GM23338 (cell line): Measurements from ENCODE around the gene TSHB. TPM values are rescaled to one million over a fixed set of nuclear protein-coding genes. Genes with fewer than 3 reads are reported as not detected.

Experiments
- ATAC-seq: fragments of 200-7000 bp; cut with Tn5 transposase; 3 replicates; pipeline ENCODE4 v1.9.1; 2020
- DNase-seq: peaks from one replicate; pipeline ENCODE4 v3.0.0-alpha.2; 2015; ENCODE audit warnings: low spot score
- H2AFZ ChIP-seq: fragments of 200-600 bp; sonication (generic); 2 replicates; pipeline ENCODE4 v1.8.0; 2016; ENCODE audit warnings: antibody characterized with exemption, mild to moderate bottlenecking, moderate library complexity
- H3F3A ChIP-seq: fragments of 200-600 bp; sonication (generic); replicated peaks from 2 replicates; pipeline ENCODE4 v1.8.0; 2017; ENCODE audit warnings: antibody characterized with exemption, mixed run types, low read depth
- H3K27ac ChIP-seq: fragments of 200-600 bp; sonication (generic); 2 replicates; pipeline ENCODE4 v1.6.1; 2016; ENCODE audit warnings: low read depth
- H3K27me3 ChIP-seq: fragments of 200-600 bp; sonication (generic); 2 replicates; pipeline ENCODE4 v1.8.0; 2016; ENCODE audit warnings: mild to moderate bottlenecking, mixed run types, moderate library complexity; ENCODE audit not compliant: insufficient read depth
- H3K36me3 ChIP-seq: fragments of 200-600 bp; sonication (generic); 2 replicates; pipeline ENCODE4 v1.8.0; 2016; ENCODE audit warnings: mild to moderate bottlenecking; ENCODE audit not compliant: insufficient read depth
- H3K4me1 ChIP-seq: fragments of 200-600 bp; sonication (generic); 2 replicates; pipeline ENCODE4 v1.8.0; 2016; ENCODE audit warnings: mild to moderate bottlenecking, moderate library complexity; ENCODE audit not compliant: insufficient read depth
- H3K4me2 ChIP-seq: fragments of 200-600 bp; sonication (generic); 2 replicates; pipeline ENCODE4 v1.7.1; 2017; ENCODE audit warnings: mixed run types
- H3K4me3 ChIP-seq: fragments of 200-600 bp; sonication (generic); 2 replicates; pipeline ENCODE4 v1.6.1; 2016; ENCODE audit warnings: mixed run types
- H3K79me2 ChIP-seq: fragments of 200-600 bp; sonication (generic); replicated peaks from 2 replicates; pipeline ENCODE4 v1.8.0; 2017; ENCODE audit warnings: mild to moderate bottlenecking; ENCODE audit not compliant: insufficient read depth
- H3K9me2 ChIP-seq: fragments of 200-600 bp; sonication (generic); 2 replicates; pipeline ENCODE4 v1.8.0; 2017; ENCODE audit not compliant: insufficient read depth
- H4K20me1 ChIP-seq: fragments of 200-600 bp; sonication (generic); replicated peaks from 2 replicates; pipeline ENCODE4 v1.8.0; 2017; ENCODE audit warnings: mild to moderate bottlenecking; ENCODE audit not compliant: insufficient read depth
- H3K27ac Mint-ChIP-seq: 2 replicates; pipeline ENCODE4 v1.8.0; 2020; ENCODE audit warnings: inconsistent platforms, mild to moderate bottlenecking, moderate library complexity, mixed read lengths
- H3K27me3 Mint-ChIP-seq: 3 replicates; pipeline ENCODE4 v1.8.0; 2022; ENCODE audit warnings: low read depth, mild to moderate bottlenecking, moderate library complexity, mixed read lengths, inconsistent platforms; ENCODE audit not compliant: insufficient read depth, poor library complexity
- H3K36me3 Mint-ChIP-seq: 3 replicates; pipeline ENCODE4 v1.8.0; 2021; ENCODE audit warnings: low read depth, mild to moderate bottlenecking, inconsistent platforms, moderate library complexity, mixed read lengths
- H3K4me1 Mint-ChIP-seq: 3 replicates; pipeline ENCODE4 v1.8.0; 2020; ENCODE audit warnings: mild to moderate bottlenecking, inconsistent platforms, mixed read lengths
- H3K4me3 Mint-ChIP-seq: 3 replicates; pipeline ENCODE4 v1.8.0; 2021; ENCODE audit warnings: moderate library complexity, mild to moderate bottlenecking, inconsistent platforms, mixed read lengths
- H3K9me3 Mint-ChIP-seq: 3 replicates; pipeline ENCODE4 v1.8.0; 2020; ENCODE audit warnings: moderate library complexity, mild to moderate bottlenecking, inconsistent platforms, mixed read lengths
- JUNB ChIP-seq: IDR thresholded peaks from one replicate; pipeline ENCODE4 v1.6.1; 2016; ENCODE audit warnings: antibody characterized with exemption; ENCODE audit not compliant: unreplicated experiment
- STAT1 ChIP-seq: IDR thresholded peaks from one replicate; pipeline ENCODE4 v1.6.1; 2016; ENCODE audit warnings: antibody characterized with exemption; ENCODE audit not compliant: unreplicated experiment
- ZNF114 ChIP-seq: fragments of 250-450 bp; sonication (Bioruptor Pico); IDR thresholded peaks from 2 replicates; pipeline ENCODE4 v1.5.0; 2020; ENCODE audit warnings: mild to moderate bottlenecking, moderate library complexity
- ZNF331 ChIP-seq: fragments of 250-450 bp; sonication (Bioruptor Pico); IDR thresholded peaks from 2 replicates; pipeline ENCODE4 v1.5.0; 2020; ENCODE audit warnings: low read depth, mild to moderate bottlenecking, moderate library complexity
- polyA plus RNA-seq: library from polyadenylated mRNA; unstranded; fragments of >200 nt; fragmentation: Nextera tagmentation; extraction: Ambion mirVana; gene quantifications from 2 replicates; pipeline ENCODE4 v1.2.1, GENCODE V29; 2016
- total RNA-seq: library from RNA; depleted of rRNA; stranded (reverse); fragments of >200 nt; shearing (Covaris generic); gene quantifications from 2 replicates; pipeline ENCODE4 v1.2.3, GENCODE V29; 2014
- TF ChIP-seq, protein P1 (sequence below): IDR thresholded peaks from one replicate; pipeline ENCODE4 v1.6.1; 2018; ENCODE audit warnings: antibody characterized with exemption; ENCODE audit not compliant: unreplicated experiment
- TF ChIP-seq, protein P2 (sequence below), 2 experiments: fragments of 200-600 bp in 1 of 2; sonication (generic) in 1 of 2; conservative IDR thresholded peaks; 2 replicates each; pipeline versions ENCODE4 v1.5.1 to v1.6.1; 2016 to 2017; ENCODE audit warnings: antibody characterized with exemption in 2 of 2, low read depth in 2 of 2, mild to moderate bottlenecking in 2 of 2, moderate library complexity in 1 of 2
- TF ChIP-seq, protein P3 (sequence below): IDR thresholded peaks from 2 replicates; pipeline ENCODE4 v1.6.1; 2016; ENCODE audit warnings: antibody characterized with exemption

TSHB gene
- total and polyA plus RNA-seq, 2 experiments from 2014 or later: not detected

DNA sequence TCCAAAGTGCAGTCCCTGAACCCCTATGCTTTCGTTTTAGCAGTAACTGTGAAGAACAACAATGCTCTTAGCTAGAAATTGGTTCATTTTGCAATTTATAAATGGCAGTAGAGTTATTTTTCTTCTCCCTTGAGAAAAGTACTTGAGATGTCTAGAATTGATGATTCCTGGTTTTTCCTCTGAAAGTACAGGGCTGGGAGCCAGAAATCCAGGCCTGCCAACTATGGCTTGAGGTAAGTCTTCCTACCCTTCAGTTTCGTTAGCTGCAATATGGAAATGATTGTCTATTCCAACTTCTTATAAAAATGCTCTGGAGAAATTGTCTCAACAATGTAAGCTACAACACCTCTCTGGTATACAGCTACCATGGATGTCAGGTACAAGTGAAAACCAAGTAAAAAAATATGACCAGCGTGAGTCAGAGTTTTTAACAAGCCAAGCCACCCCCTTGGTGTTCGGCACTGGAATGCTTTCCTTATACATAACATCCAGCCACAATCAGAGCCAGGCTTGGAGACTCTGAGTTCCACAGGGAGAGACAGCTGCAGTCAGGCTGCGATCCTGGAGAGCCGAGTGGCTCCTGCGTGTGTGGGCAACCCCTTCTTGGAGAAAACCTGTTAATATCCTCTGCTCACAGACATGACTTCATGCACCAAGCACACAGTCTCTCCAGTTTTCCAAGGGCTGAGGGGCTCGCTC lies 37.7 kb downstream of the TSHB start (continued):
- TF ChIP-seq, protein P1, sequence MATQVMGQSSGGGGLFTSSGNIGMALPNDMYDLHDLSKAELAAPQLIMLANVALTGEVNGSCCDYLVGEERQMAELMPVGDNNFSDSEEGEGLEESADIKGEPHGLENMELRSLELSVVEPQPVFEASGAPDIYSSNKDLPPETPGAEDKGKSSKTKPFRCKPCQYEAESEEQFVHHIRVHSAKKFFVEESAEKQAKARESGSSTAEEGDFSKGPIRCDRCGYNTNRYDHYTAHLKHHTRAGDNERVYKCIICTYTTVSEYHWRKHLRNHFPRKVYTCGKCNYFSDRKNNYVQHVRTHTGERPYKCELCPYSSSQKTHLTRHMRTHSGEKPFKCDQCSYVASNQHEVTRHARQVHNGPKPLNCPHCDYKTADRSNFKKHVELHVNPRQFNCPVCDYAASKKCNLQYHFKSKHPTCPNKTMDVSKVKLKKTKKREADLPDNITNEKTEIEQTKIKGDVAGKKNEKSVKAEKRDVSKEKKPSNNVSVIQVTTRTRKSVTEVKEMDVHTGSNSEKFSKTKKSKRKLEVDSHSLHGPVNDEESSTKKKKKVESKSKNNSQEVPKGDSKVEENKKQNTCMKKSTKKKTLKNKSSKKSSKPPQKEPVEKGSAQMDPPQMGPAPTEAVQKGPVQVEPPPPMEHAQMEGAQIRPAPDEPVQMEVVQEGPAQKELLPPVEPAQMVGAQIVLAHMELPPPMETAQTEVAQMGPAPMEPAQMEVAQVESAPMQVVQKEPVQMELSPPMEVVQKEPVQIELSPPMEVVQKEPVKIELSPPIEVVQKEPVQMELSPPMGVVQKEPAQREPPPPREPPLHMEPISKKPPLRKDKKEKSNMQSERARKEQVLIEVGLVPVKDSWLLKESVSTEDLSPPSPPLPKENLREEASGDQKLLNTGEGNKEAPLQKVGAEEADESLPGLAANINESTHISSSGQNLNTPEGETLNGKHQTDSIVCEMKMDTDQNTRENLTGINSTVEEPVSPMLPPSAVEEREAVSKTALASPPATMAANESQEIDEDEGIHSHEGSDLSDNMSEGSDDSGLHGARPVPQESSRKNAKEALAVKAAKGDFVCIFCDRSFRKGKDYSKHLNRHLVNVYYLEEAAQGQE: no peak
- no peak for TF ChIP-seq STAT1
- TF ChIP-seq ZNF331 (CRISPR knock-in tag): no peak
- no peak for TF ChIP-seq ZNF114 (CRISPR knock-in tag)
- TF ChIP-seq, protein P2, sequence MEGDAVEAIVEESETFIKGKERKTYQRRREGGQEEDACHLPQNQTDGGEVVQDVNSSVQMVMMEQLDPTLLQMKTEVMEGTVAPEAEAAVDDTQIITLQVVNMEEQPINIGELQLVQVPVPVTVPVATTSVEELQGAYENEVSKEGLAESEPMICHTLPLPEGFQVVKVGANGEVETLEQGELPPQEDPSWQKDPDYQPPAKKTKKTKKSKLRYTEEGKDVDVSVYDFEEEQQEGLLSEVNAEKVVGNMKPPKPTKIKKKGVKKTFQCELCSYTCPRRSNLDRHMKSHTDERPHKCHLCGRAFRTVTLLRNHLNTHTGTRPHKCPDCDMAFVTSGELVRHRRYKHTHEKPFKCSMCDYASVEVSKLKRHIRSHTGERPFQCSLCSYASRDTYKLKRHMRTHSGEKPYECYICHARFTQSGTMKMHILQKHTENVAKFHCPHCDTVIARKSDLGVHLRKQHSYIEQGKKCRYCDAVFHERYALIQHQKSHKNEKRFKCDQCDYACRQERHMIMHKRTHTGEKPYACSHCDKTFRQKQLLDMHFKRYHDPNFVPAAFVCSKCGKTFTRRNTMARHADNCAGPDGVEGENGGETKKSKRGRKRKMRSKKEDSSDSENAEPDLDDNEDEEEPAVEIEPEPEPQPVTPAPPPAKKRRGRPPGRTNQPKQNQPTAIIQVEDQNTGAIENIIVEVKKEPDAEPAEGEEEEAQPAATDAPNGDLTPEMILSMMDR (conservative IDR thresholded peaks at IDR 0.05; ENCODE audit: low read depth in 2 of 2): no peak

DNA sequence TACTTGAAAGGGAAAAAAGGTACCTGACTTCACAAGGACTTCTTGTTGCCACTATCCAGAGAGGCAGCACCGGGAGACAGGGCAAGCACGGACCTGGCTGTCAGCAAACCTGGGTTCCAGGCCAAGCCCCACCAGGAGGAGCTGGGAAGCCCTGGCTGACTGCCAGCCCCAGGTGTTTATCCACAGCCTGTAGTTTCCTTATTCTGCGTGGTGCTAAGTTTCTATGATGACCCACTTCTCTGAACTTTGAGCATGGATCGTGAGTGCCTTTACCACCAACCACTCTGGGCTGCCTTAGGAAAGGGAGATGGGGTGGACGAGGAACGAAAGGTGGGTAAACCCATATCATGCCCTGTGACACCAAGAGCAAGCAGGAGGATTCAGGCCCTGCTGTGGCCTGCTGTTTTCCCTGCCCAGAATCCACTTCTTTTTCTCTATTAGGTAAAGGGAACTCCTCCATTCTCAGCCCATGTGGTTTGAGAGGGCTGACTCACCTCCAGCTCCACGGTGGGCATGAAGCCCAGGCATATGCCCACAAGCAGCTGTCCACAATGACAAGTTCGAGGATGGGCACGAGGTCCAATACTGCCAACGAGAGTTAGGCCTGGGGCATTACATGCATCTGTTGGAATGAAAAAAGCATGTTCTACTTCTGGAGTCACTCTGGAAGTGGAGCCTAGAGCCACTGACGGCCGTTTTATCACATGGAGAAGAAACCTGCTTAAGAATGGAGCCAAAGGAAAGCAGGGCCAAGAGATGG lies 39.4 kb downstream of the TSHB start:
- Mint-ChIP-seq H3K36me3 (peaks cover 3% of the 10 kb centered on the region; the same call in 1 of the 3 replicates), H3K27me3 (peaks cover 4% of the 10 kb centered on the region), H3K9me3 (no peaks in the 10 kb centered on the region), H3K4me3 (no peak overlapping the region), H3K4me1 (peaks cover 12% of the 10 kb centered on the region), H3K27ac (no peak overlapping the region)
- H3K9me2 ChIP-seq: no peaks in the 10 kb centered on the region
- H4K20me1 ChIP-seq: no peaks in the 10 kb centered on the region
- no peak overlapping the region for H3K4me3 ChIP-seq
- H3K27me3 ChIP-seq: no peaks in the 10 kb centered on the region
- no peak overlapping the region for H3K27ac ChIP-seq
- H3K36me3 ChIP-seq: no peaks in the 10 kb centered on the region
- no peak overlapping the region for H3K4me2 ChIP-seq
- no peak for TF ChIP-seq ZNF331 (CRISPR knock-in tag)
- no peak for TF ChIP-seq JUNB
- TF ChIP-seq, protein P3, sequence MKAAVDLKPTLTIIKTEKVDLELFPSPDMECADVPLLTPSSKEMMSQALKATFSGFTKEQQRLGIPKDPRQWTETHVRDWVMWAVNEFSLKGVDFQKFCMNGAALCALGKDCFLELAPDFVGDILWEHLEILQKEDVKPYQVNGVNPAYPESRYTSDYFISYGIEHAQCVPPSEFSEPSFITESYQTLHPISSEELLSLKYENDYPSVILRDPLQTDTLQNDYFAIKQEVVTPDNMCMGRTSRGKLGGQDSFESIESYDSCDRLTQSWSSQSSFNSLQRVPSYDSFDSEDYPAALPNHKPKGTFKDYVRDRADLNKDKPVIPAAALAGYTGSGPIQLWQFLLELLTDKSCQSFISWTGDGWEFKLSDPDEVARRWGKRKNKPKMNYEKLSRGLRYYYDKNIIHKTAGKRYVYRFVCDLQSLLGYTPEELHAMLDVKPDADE: no peak
- no peaks in the 10 kb centered on the region for H3K79me2 ChIP-seq
- ATAC-seq: no peak
- no peak for DNase-seq
- no peak overlapping the region for H2AFZ ChIP-seq
- 0 out of 2 replicates have a peak, but pooled peaks cover 5% of the 10 kb centered on the region for H3K4me1 ChIP-seq
- H3F3A ChIP-seq: no peaks in the 10 kb centered on the region
